Measurements from ENCODE around the gene SMARCAL1.

The SMARCAL1 gene

GRCh38 chr2:216526939-216527338 is 114.7 kb downstream of the SMARCAL1 start:
- DNase-seq (ENCODE audit: low read depth), result no peak
- no peak overlapping the region for H3K4me3 ChIP-seq (ENCODE audit: low read depth, low read length)
- TF ChIP-seq CTCF (IDR thresholded peaks at IDR 0.05; ENCODE audit: control insufficient read depth, extremely low read depth, insufficient read depth), result no peak

GRCh38 chr2:216527600-216527999 is 115.3 kb downstream of the SMARCAL1 start:
- no peak for DNase-seq (ENCODE audit: low read depth)
- H3K4me3 ChIP-seq (ENCODE audit: low read depth, low read length), result no peak overlapping the region
- no peak for TF ChIP-seq CTCF (IDR thresholded peaks at IDR 0.05; ENCODE audit: control insufficient read depth, extremely low read depth, insufficient read depth)

- H3K4me3 ChIP-seq (ENCODE audit: low read depth, low read length), result no peak overlapping the region
- no peak for DNase-seq (ENCODE audit: low read depth)
- TF ChIP-seq CTCF (IDR thresholded peaks at IDR 0.05; ENCODE audit: control insufficient read depth, extremely low read depth, insufficient read depth), result no peak
These were observed 120.3 kb downstream of the SMARCAL1 start for GRCh38 chr2:216532562-216532961.

Measured in LNCaP clone FGC (cell line).